GM12878 (cell line): ENCODE results near the gene TMEM256. TPM values are rescaled to one million over a fixed set of nuclear protein-coding genes. Genes with fewer than 3 reads are reported as not detected.

Source experiments
- ATAC-seq: fragments of 200-7000 bp; cut with Tn5 transposase; 3 replicates; pipeline ENCODE4 v1.9.1; 2020; ENCODE audit warnings: mild to moderate bottlenecking, moderate library complexity
- BruUV-seq: library from RNA; stranded (reverse); fragments of 400-500 nt; replicated peaks from 2 replicates; lab custom pipeline; 2021; lab: Mats Ljungman, UMichigan
- CTCF ChIA-PET: fragments of 300-600 bp; sonication (Branson Sonifier 250); formaldehyde crosslinking; extraction: SDS; loops from one replicate; lab custom pipeline; 2021; ENCODE audit warnings: inconsistent platforms; lab: Yijun Ruan, JAX
- POLR2A ChIA-PET: fragments of 350-600 bp; formaldehyde crosslinking; extraction: SDS; loops from one replicate; lab custom pipeline; 2021; ENCODE audit warnings: inconsistent platforms; lab: Charles Lee
- RAD21 ChIA-PET: fragments of 300-600 bp; sonication (Branson Sonifier 250); formaldehyde crosslinking; loops from one replicate; lab custom pipeline; 2023; ENCODE audit warnings: antibody characterized with exemption; ENCODE audit not compliant: unreplicated experiment; lab: Charles Lee
- SMC1A ChIA-PET: fragments of 300-600 bp; sonication (Branson Sonifier 250); formaldehyde crosslinking; loops from one replicate; lab custom pipeline; 2023; ENCODE audit not compliant: unreplicated experiment, uncharacterized antibody; lab: Charles Lee
- DNase-seq: peaks from one replicate; pipeline ENCODE4 v3.0.0-alpha.2; 2011; ENCODE audit warnings: low read depth, low spot score
- FAIRE-seq: peaks from 3 replicates; lab custom pipeline; 2011; peaks lifted over from hg19 to GRCh38; lab: Jason Lieb, UNC
- H2AFZ ChIP-seq: 2 replicates; pipeline ENCODE4 v1.6.0; 2011; ENCODE audit warnings: low read depth, low read length, control low read depth; ENCODE audit not compliant: control insufficient read depth
- H3K27ac ChIP-seq: 2 replicates; pipeline ENCODE4 v1.5.1; 2011; ENCODE audit warnings: control low read depth; ENCODE audit not compliant: control insufficient read depth, insufficient read depth
- H3K27me3 ChIP-seq, 2 experiments: replicated peaks in 1 of 2; 2 replicates each; pipeline versions ENCODE4 v1.6.0 to v1.6.1; 2011; ENCODE audit warnings: low read length in 1 of 2; ENCODE audit not compliant: control insufficient read depth in 2 of 2, insufficient read depth in 2 of 2
- H3K36me3 ChIP-seq, 2 experiments: 2 replicates each; pipeline ENCODE4 v1.5.1; 2011; ENCODE audit warnings: low read length in 1 of 2; ENCODE audit not compliant: control insufficient read depth in 2 of 2, insufficient read depth in 2 of 2
- H3K4me1 ChIP-seq: 2 replicates; pipeline ENCODE4 v1.6.1; 2011; ENCODE audit warnings: mild to moderate bottlenecking, low read length, moderate library complexity, mixed read lengths; ENCODE audit not compliant: control insufficient read depth, insufficient read depth
- H3K4me2 ChIP-seq: 2 replicates; pipeline ENCODE4 v1.6.0; 2011; ENCODE audit warnings: control low read depth; ENCODE audit not compliant: control insufficient read depth, insufficient read depth
- H3K4me3 ChIP-seq: fragments of 200-600 bp; sonication (generic); 2 replicates; pipeline ENCODE4 v1.5.1; 2016
- H3K79me2 ChIP-seq: 2 replicates; pipeline ENCODE4 v1.6.0; 2011; ENCODE audit warnings: low read length; ENCODE audit not compliant: control insufficient read depth, insufficient read depth
- H3K9ac ChIP-seq: 2 replicates; pipeline ENCODE4 v1.8.0; 2011; ENCODE audit warnings: low read length, control low read depth, mixed read lengths; ENCODE audit not compliant: control insufficient read depth, insufficient read depth
- H3K9me3 ChIP-seq: replicated peaks from 3 replicates; pipeline ENCODE4 v1.5.1; 2011; ENCODE audit warnings: mild to moderate bottlenecking, low read length; ENCODE audit not compliant: control insufficient read depth, insufficient read depth
- H4K20me1 ChIP-seq: 2 replicates; pipeline ENCODE4 v1.6.0; 2011; ENCODE audit not compliant: control insufficient read depth, insufficient read depth
- CBX5 ChIP-seq: sonication (generic); IDR thresholded peaks from 2 replicates; pipeline ENCODE4 v1.6.1; 2016; ENCODE audit warnings: low read depth, moderate library complexity, mild to moderate bottlenecking, inconsistent platforms
- EP300 ChIP-seq, 2 experiments: fragments of 150-350 bp in 1 of 2; IDR thresholded peaks; 2 replicates each; pipeline ENCODE4 v1.6.1; 2011 to 2012; ENCODE audit warnings: low read depth in 2 of 2, low read length in 2 of 2, borderline replicate concordance in 1 of 2, improper control_type of control experiment in 1 of 2, inconsistent platforms in 1 of 2; ENCODE audit not compliant: control insufficient read depth in 1 of 2
- SMARCA5 ChIP-seq: fragments of 450-650 bp; IDR thresholded peaks from 2 replicates; pipeline ENCODE4 v1.6.1; 2017; ENCODE audit warnings: mild to moderate bottlenecking
- SPI1 ChIP-seq: IDR thresholded peaks from 2 replicates; pipeline ENCODE4 v1.6.1; 2011; ENCODE audit warnings: low read depth, mild to moderate bottlenecking, low read length, moderate library complexity, borderline replicate concordance; ENCODE audit not compliant: insufficient read depth
- WRNIP1 ChIP-seq: IDR thresholded peaks from 2 replicates; pipeline ENCODE4 v1.6.1; 2011; ENCODE audit warnings: low read depth, low read length, improper control_type of control experiment, borderline replicate concordance
- WGBS: methylation state at CpG from one replicate; pipeline ENCODE4 v1.1.6; 2016; ENCODE audit warnings: low lambda C conversion rate; ENCODE audit not compliant: insufficient replicate concordance, insufficient coverage; ENCODE audit errors: missing lambda C conversion rate; 5-methylcytosine and 5-hydroxymethylcytosine counted together
- in situ Hi-C: fragments of 300-500 bp; cut with MboI; formaldehyde crosslinking; loops from 9 replicates; pipeline ENCODE4 v1.14.3; 2018; ENCODE audit warnings: mixed read lengths
- intact Hi-C: fragments of 100-400 bp; cut with micrococcal nuclease; formaldehyde crosslinking; loops from one replicate; pipeline ENCODE4 v1.14.2; 2022; ENCODE audit not compliant: unreplicated experiment
- polyA plus RNA-seq, 11 experiments: library from polyadenylated mRNA; depleted of rRNA in 4 of 11; unstranded in 6 of 11; stranded (reverse) in 5 of 11; fragments of >200 nt; fragmentation: Nextera tagmentation in 4 of 11; fragmentation: Illumina TruSeq in 1 of 11; extraction: Ambion mirVana in 4 of 11; extraction: Trizol in 1 of 11; gene quantifications; 1 replicate in 1 of 11; 2 replicates in 10 of 11; pipeline versions ENCODE4 v1.2.1 to v1.2.3, GENCODE V29; 2011 to 2016; ENCODE audit warnings: inconsistent platforms in 2 of 11, missing spikeins in 2 of 11, low read depth in 1 of 11
- total RNA-seq, 4 experiments: library from RNA; depleted of rRNA in 3 of 4; stranded (reverse); fragments of >200 nt in 3 of 4; fragmentation: Illumina TruSeq in 1 of 4; extraction: Trizol in 1 of 4; gene quantifications; 2 replicates each; pipeline versions ENCODE4 v1.2.1 to v1.2.3, GENCODE V29; 2013 to 2021
- TF ChIP-seq, protein P1 (sequence below): fragments of 450-650 bp; IDR thresholded peaks from 2 replicates; pipeline ENCODE4 v1.6.1; 2017; ENCODE audit warnings: mild to moderate bottlenecking, moderate library complexity
- TF ChIP-seq, protein P2 (sequence below): fragments of 450-650 bp; IDR thresholded peaks from 2 replicates; pipeline ENCODE4 v1.6.1; 2017; ENCODE audit warnings: antibody characterized with exemption, mild to moderate bottlenecking, moderate library complexity
- TF ChIP-seq, protein P3 (sequence below): IDR thresholded peaks from 2 replicates; pipeline ENCODE4 v1.6.1; 2012; ENCODE audit warnings: improper control_type of control experiment, low read depth, low read length; ENCODE audit not compliant: insufficient replicate concordance

The TMEM256 gene
- total and polyA plus RNA-seq, 10 of the 15 experiments (the other 5 are each of a cell fraction or from before 2014, with no cell fraction given): 57.3 to 342 (median 95.7) TPM

DNA sequence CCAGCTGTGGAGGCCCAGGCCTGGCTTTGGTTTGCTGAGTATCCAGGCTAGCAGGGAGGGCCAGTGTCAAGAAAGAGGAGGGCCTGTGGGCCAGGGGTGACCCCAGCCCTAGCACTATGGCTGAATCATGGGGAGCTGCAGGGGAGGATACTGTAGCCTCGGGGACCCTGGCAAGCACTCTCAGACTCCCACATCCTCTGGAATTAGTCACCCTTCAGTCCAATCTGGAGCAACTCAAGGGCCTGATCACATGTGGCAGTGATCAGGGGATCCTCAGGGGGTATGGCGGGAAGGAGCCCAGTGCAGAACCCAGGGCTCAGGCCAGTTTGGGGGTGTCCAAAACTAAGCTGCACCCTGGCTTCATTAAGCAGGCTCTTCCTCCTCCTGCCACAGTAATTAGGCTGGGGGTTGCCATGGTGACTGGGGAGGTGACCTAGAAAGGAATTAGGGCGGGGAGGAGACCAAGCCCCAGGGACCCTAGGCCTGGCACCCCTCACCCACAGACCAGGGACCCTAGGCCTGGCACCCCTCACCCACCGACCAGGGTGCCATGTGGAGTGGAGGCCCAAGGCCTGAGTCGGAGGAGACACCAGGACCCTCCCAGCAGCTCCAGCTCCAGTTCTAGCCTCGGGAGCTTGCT is 9.6 kb upstream of the TMEM256 start:
- intact Hi-C loops: no loop called here
- FAIRE-seq (no peak), ATAC-seq (no peak), DNase-seq (no peak)
- in situ Hi-C loops: no loop called here
- POLR2A ChIA-PET: no interaction called here
- Histone ChIP-seq H2AFZ (no peak overlapping the region), H3K27ac (no peak overlapping the region), H4K20me1 (no peaks in the 10 kb centered on the region), H3K79me2 (no peaks in the 10 kb centered on the region), H3K9ac (no peak overlapping the region), H3K36me3 (no peaks in the 10 kb centered on the region), H3K4me1 (no peaks in the 10 kb centered on the region), H3K27me3 (no peaks in the 10 kb centered on the region; a peak in 2 of 4 replicates), H3K9me3 (no peaks in the 10 kb centered on the region), H3K4me2 (no peak overlapping the region), H3K4me3 (no peak overlapping the region)
- CTCF ChIA-PET: interaction anchor here (0.7 kb wide), 1 partner anchor 12 kb away, joined by 3 read pairs; no protein-coding TSS in a partner anchor
- 10% methylated on average over 5 of the region's 6 CpGs for WGBS
- RAD21 ChIA-PET: interaction anchor here (1.1 kb wide), 1 partner anchor 9 kb away, joined by 5 read pairs; the partner anchor contains the start of gene TMEM256
- SMC1A ChIA-PET: no interaction called here
- TF ChIP-seq EP300 (IDR thresholded peaks at IDR 0.05; ENCODE audit: borderline replicate concordance in 1 of 2, control insufficient read depth in 1 of 2, low read depth in 2 of 2, low read length in 2 of 2) (no peak), SPI1 (no peak), WRNIP1 (no peak), CBX5 (no peak), SMARCA5 (no peak)
- TF ChIP-seq, protein P1, sequence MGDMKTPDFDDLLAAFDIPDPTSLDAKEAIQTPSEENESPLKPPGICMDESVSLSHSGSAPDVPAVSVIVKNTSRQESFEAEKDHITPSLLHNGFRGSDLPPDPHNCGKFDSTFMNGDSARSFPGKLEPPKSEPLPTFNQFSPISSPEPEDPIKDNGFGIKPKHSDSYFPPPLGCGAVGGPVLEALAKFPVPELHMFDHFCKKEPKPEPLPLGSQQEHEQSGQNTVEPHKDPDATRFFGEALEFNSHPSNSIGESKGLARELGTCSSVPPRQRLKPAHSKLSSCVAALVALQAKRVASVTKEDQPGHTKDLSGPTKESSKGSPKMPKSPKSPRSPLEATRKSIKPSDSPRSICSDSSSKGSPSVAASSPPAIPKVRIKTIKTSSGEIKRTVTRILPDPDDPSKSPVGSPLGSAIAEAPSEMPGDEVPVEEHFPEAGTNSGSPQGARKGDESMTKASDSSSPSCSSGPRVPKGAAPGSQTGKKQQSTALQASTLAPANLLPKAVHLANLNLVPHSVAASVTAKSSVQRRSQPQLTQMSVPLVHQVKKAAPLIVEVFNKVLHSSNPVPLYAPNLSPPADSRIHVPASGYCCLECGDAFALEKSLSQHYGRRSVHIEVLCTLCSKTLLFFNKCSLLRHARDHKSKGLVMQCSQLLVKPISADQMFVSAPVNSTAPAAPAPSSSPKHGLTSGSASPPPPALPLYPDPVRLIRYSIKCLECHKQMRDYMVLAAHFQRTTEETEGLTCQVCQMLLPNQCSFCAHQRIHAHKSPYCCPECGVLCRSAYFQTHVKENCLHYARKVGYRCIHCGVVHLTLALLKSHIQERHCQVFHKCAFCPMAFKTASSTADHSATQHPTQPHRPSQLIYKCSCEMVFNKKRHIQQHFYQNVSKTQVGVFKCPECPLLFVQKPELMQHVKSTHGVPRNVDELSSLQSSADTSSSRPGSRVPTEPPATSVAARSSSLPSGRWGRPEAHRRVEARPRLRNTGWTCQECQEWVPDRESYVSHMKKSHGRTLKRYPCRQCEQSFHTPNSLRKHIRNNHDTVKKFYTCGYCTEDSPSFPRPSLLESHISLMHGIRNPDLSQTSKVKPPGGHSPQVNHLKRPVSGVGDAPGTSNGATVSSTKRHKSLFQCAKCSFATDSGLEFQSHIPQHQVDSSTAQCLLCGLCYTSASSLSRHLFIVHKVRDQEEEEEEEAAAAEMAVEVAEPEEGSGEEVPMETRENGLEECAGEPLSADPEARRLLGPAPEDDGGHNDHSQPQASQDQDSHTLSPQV: no peak
- TF ChIP-seq, protein P2, sequence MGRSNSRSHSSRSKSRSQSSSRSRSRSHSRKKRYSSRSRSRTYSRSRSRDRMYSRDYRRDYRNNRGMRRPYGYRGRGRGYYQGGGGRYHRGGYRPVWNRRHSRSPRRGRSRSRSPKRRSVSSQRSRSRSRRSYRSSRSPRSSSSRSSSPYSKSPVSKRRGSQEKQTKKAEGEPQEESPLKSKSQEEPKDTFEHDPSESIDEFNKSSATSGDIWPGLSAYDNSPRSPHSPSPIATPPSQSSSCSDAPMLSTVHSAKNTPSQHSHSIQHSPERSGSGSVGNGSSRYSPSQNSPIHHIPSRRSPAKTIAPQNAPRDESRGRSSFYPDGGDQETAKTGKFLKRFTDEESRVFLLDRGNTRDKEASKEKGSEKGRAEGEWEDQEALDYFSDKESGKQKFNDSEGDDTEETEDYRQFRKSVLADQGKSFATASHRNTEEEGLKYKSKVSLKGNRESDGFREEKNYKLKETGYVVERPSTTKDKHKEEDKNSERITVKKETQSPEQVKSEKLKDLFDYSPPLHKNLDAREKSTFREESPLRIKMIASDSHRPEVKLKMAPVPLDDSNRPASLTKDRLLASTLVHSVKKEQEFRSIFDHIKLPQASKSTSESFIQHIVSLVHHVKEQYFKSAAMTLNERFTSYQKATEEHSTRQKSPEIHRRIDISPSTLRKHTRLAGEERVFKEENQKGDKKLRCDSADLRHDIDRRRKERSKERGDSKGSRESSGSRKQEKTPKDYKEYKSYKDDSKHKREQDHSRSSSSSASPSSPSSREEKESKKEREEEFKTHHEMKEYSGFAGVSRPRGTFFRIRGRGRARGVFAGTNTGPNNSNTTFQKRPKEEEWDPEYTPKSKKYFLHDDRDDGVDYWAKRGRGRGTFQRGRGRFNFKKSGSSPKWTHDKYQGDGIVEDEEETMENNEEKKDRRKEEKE: no peak
- TF ChIP-seq, protein P3, sequence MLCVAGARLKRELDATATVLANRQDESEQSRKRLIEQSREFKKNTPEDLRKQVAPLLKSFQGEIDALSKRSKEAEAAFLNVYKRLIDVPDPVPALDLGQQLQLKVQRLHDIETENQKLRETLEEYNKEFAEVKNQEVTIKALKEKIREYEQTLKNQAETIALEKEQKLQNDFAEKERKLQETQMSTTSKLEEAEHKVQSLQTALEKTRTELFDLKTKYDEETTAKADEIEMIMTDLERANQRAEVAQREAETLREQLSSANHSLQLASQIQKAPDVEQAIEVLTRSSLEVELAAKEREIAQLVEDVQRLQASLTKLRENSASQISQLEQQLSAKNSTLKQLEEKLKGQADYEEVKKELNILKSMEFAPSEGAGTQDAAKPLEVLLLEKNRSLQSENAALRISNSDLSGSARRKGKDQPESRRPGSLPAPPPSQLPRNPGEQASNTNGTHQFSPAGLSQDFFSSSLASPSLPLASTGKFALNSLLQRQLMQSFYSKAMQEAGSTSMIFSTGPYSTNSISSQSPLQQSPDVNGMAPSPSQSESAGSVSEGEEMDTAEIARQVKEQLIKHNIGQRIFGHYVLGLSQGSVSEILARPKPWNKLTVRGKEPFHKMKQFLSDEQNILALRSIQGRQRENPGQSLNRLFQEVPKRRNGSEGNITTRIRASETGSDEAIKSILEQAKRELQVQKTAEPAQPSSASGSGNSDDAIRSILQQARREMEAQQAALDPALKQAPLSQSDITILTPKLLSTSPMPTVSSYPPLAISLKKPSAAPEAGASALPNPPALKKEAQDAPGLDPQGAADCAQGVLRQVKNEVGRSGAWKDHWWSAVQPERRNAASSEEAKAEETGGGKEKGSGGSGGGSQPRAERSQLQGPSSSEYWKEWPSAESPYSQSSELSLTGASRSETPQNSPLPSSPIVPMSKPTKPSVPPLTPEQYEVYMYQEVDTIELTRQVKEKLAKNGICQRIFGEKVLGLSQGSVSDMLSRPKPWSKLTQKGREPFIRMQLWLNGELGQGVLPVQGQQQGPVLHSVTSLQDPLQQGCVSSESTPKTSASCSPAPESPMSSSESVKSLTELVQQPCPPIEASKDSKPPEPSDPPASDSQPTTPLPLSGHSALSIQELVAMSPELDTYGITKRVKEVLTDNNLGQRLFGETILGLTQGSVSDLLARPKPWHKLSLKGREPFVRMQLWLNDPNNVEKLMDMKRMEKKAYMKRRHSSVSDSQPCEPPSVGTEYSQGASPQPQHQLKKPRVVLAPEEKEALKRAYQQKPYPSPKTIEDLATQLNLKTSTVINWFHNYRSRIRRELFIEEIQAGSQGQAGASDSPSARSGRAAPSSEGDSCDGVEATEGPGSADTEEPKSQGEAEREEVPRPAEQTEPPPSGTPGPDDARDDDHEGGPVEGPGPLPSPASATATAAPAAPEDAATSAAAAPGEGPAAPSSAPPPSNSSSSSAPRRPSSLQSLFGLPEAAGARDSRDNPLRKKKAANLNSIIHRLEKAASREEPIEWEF: no peak
- BruUV-seq: no TSS peak
